Effector memory CD4-positive, alpha-beta T cell (primary cell): Measurements from ENCODE around the gene ZNF865.

Experiments
- DNase-seq, 3 donors: peaks; one replicate each; pipeline ENCODE4 v3.0.0-alpha.2; 2020
- H3K27ac ChIP-seq: 2 replicates; pipeline ENCODE4 v1.7.0; 2013; ENCODE audit warnings: mild to moderate bottlenecking, low read length, moderate library complexity; ENCODE audit not compliant: insufficient read depth, poor library complexity, severe bottlenecking
- H3K27me3 ChIP-seq: replicated peaks from 2 replicates; pipeline ENCODE4 v1.7.0; 2013; ENCODE audit warnings: mild to moderate bottlenecking, low read length; ENCODE audit not compliant: insufficient read depth, control insufficient read depth, poor library complexity, severe bottlenecking
- H3K36me3 ChIP-seq: 2 replicates; pipeline ENCODE4 v1.7.0; 2013; ENCODE audit warnings: mild to moderate bottlenecking, low read length, moderate library complexity; ENCODE audit not compliant: control insufficient read depth, insufficient read depth
- H3K4me1 ChIP-seq: 2 replicates; pipeline ENCODE4 v1.7.0; 2013; ENCODE audit warnings: low read length, mild to moderate bottlenecking; ENCODE audit not compliant: control insufficient read depth, insufficient read depth, poor library complexity, severe bottlenecking
- H3K4me3 ChIP-seq: 2 replicates; pipeline ENCODE4 v1.7.0; 2013; ENCODE audit warnings: low read length, low read depth, mild to moderate bottlenecking; ENCODE audit not compliant: insufficient read depth, poor library complexity, severe bottlenecking
- H3K9me3 ChIP-seq: 2 replicates; pipeline ENCODE4 v1.7.0; 2013; ENCODE audit warnings: mild to moderate bottlenecking, low read length, moderate library complexity; ENCODE audit not compliant: control insufficient read depth

The ZNF865 gene

DNA sequence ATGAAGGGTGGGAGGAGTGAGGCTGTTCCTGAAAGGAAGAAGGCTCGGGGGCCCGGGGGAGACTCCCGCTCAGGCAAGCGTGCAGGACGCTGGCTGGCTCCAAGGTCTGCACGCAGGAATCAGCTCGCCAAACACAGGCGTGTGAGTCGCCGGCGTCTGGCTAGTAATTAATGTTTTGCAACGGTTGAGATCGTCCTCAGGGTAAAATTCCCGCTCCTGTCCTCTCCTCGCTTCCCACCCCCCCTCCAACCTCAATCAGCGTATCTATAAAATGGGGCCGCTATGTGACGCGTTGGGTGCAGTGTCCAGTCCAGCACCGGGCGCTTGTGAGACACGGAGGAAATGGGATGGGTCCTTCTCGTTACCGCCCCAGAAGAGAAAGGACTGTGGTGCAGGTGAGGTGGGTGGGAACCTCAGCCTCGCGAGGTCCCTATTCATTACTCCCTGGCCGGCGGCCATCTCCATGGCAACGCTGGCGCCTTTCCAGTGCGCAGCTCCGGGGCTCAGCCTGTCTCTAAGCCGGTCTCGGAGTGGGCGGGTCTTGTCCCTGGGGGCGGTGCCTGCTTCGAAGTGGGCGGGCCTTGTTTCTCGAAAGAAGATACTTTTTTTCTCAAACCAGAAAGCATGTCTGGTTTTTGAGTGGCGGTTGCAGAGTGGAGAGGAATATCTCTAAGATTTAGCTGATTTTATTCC is 18.3 kb upstream of the ZNF865 start:
- H3K4me3 ChIP-seq: peak overlapping the region; percentile 54
- DNase-seq: peak; percentile 86 to 92 (median 90)
- H3K27me3 ChIP-seq: no peaks in the 10 kb centered on the region
- no peaks in the 10 kb centered on the region for H3K36me3 ChIP-seq
- peaks cover 19% of the 10 kb centered on the region for H3K4me1 ChIP-seq
- H3K27ac ChIP-seq: no peak overlapping the region
- H3K9me3 ChIP-seq: no peaks in the 10 kb centered on the region

DNA sequence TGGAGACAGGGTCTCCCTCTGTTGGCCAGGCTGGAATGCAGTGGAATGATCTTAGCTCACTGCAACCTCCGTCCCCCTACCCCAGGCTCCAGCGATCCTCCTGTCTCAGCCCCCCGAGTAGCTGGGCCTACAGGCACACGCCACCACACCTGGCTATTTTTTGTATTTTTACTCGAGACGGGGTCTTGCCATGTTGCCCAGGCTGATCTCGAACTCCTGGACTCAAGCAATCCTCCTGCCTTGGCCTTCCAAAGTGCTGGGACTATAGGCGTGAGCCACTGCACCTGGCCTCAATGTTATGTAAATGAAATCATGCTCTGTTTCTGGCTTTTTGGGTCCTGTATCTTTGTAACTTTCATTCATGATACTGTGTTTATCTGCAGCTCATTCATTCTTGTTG is 16.7 kb upstream of the ZNF865 start:
- H3K36me3 ChIP-seq: no peaks in the 10 kb centered on the region
- H3K4me3 ChIP-seq: no peak overlapping the region
- no peaks in the 10 kb centered on the region for H3K27me3 ChIP-seq
- H3K4me1 ChIP-seq: peaks cover 19% of the 10 kb centered on the region
- no peak overlapping the region for H3K27ac ChIP-seq
- no peaks in the 10 kb centered on the region for H3K9me3 ChIP-seq
- DNase-seq: no peak

DNA sequence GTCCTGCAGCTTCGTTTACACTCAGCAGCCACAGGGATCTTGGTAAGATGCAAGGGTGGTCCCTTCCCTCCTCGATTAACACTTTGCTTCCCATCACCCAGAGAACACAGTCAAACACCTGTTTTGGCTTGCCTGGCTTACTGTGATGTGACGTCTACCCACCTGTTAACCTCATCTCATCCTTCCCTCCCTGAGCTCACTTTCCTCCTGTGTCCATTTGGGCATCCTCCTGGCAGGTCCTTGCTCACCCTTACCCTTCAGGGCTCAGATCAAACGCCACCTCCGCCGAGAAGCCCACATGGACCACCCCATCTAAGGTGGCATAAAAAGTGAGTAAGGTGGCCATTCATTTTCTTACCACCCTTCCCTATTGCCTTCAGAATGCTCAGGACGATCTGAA is 15.3 kb upstream of the ZNF865 start:
- H3K36me3 ChIP-seq: peaks cover 5% of the 10 kb centered on the region
- peaks cover 19% of the 10 kb centered on the region for H3K4me1 ChIP-seq
- no peaks in the 10 kb centered on the region for H3K27me3 ChIP-seq
- no peak overlapping the region for H3K27ac ChIP-seq
- H3K4me3 ChIP-seq: no peak overlapping the region
- H3K9me3 ChIP-seq: no peaks in the 10 kb centered on the region
- DNase-seq: no peak

DNA sequence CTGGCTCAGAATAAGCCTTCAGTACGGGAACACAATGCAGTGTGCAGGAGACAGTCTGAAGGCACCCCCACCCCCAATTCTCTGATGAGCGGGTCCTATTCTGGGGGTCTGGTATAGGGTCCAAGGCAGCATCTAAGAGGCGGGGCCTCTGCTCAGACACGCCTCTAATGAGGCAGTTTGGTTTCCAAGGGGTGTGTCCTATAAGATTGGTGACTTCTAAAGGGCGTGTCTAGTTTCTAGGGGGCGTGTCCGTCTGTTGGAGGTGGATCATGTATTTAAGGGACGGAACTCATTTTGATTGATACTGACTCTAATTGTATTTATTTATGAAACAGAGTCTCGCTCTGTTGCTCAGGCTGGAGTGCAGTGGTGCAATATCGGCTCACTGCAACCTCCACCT is 14.8 kb upstream of the ZNF865 start:
- no peak for DNase-seq
- peaks cover 10% of the 10 kb centered on the region for H3K36me3 ChIP-seq
- no peaks in the 10 kb centered on the region for H3K9me3 ChIP-seq
- H3K4me3 ChIP-seq: no peak overlapping the region
- no peaks in the 10 kb centered on the region for H3K27me3 ChIP-seq
- peaks cover 17% of the 10 kb centered on the region for H3K4me1 ChIP-seq
- H3K27ac ChIP-seq: no peak overlapping the region

DNA sequence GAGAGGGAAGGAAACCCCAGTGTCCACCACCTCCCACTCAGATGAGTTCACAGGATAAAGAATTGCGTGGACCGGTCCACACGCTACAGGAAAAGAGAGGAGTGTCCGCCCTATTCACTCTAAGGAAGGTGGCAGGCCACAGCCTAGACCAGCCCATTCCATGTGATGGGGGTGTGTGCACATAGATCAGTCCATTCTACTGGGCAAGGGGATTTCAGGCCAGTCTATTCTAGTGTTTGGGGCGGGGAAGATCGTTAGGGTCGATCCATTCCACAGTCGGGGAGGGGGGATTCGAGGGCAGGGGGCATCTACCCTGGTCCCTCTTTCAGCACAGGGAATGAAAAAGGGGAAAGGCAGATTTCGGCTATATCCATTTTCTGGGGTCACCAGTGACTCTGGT is 13.9 kb upstream of the ZNF865 start:
- no peaks in the 10 kb centered on the region for H3K9me3 ChIP-seq
- H3K4me3 ChIP-seq: no peak overlapping the region
- no peak overlapping the region for H3K27ac ChIP-seq
- H3K36me3 ChIP-seq: peaks cover 10% of the 10 kb centered on the region
- DNase-seq: no peak
- H3K4me1 ChIP-seq: peaks cover 9% of the 10 kb centered on the region
- no peaks in the 10 kb centered on the region for H3K27me3 ChIP-seq

DNA sequence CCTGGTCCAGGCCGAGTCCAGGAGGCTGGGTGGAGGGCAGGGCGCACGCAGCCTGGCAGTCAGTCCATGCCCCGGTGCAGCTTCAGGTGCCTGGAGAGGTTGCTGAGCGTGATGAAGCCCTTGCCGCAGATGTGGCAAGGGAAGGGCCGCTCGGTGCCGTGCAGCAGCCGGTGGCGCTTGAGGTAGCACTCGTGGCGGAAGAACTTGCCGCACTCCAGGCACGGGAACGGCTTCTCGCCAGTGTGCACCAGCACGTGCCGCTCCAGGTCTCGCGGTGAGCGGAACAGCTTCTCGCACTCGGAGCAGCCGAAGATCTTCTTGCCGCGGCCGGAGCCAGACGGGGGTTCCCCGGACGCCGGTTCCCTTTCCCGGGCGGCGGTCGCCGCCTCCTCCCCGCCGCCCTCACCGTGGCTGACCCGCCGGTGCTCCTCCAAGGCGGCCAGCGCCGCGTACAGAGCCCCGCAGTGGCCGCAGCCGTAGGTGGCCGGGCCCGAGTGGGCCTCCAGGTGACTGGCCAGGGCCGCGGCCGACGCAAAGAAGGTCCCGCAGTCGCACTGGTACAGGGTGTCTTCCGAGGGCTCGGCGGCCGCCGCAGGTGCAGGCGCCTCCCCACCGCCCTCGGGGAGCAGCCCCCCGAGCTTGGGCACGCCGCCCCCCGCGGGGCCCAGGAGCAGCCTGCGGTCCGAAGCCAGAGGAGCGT is 12.9 kb upstream of the ZNF865 start:
- H3K36me3 ChIP-seq: peaks cover 10% of the 10 kb centered on the region
- H3K27me3 ChIP-seq: no peaks in the 10 kb centered on the region
- DNase-seq: no peak
- H3K4me3 ChIP-seq: no peak overlapping the region
- no peaks in the 10 kb centered on the region for H3K9me3 ChIP-seq
- H3K4me1 ChIP-seq: peaks cover 3% of the 10 kb centered on the region
- no peak overlapping the region for H3K27ac ChIP-seq

DNA sequence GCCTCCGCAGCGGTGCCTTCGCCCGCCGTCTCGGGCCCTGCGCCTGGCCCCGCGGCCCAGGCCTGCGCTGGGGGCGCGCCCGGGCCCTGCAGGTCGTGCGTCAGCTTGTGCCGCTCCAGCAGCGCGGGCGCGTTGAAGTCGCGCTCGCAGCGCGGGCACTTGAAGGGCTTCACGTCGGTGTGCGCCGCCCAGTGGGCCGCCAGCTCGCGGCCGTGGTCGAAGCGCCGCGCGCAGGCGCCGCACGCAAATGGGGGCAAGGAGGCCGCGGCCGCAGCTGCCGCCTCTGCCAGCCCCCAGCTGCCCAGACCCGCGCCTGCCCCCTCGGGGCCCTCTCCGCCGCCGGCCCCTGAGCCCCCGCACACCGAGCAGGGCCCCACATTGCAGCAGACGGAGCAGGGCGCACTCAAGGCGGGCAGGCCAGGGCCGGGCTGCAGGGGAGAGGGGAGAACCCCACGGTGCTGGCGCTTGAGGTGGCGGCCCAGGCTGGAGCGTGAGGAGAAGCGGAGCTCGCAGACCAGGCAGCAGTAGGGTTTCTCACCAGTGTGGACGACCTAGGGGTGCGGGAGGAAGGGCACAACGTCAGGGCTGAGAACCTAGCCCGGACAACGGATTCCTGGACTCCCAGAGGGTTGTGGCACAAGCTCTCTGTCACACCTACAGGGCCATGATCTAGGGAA is 12.2 kb upstream of the ZNF865 start:
- Histone ChIP-seq H3K4me3 (no peak overlapping the region), H3K27me3 (no peaks in the 10 kb centered on the region), H3K4me1 (no peaks in the 10 kb centered on the region), H3K27ac (no peak overlapping the region), H3K9me3 (no peaks in the 10 kb centered on the region), H3K36me3 (peaks cover 10% of the 10 kb centered on the region)
- DNase-seq: no peak

DNA sequence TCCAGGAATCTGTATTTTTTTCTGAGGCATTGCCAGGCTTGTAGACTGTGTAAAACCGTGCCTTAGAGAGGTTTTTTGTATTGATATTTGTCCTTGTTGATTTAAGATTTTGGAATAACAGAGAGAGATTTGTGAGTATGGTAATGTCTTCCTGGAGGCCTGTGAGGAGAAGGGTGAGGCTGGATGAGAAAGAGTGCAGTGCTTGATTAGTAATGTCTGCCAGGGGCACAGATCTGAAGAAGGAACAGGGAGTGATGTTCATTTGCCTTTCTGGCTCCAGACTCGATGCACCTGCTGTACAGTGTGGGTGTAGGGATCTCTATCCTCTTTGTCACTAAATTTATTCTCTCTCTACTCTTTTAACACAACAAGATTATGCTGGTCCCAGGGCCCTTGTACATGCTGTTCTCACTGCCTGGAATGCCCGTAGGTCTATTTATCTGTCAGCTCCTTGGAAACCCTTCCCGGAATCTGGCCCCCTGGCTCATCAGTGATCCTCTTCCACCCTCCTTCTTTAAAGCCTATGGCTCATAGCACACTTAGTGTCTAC is 10.4 kb upstream of the ZNF865 start:
- Histone ChIP-seq H3K4me3 (no peak overlapping the region), H3K9me3 (no peaks in the 10 kb centered on the region), H3K4me1 (no peaks in the 10 kb centered on the region), H3K36me3 (peaks cover 10% of the 10 kb centered on the region), H3K27me3 (no peaks in the 10 kb centered on the region), H3K27ac (no peak overlapping the region)
- no peak for DNase-seq

DNA sequence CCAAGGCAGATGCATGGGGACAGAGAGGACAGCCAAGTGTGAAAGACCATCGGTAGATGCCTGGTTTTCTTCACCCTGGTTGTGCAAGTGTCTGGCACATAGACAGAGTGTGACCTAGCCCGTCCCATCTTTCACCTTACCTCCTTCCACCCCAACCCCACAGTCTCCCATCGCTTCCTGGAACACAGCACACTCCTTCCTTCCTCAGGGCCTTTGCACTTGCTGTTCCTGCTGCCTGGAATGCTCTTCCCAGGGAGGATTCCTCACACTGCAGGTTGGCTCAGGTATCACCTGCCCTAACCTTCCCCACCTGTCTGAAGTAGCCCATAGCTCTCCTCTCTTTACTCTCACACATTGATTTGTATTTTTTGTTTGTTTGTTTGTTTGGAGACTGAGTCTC is 9.1 kb upstream of the ZNF865 start:
- peaks cover 10% of the 10 kb centered on the region for H3K36me3 ChIP-seq
- H3K4me3 ChIP-seq: no peak overlapping the region

DNA sequence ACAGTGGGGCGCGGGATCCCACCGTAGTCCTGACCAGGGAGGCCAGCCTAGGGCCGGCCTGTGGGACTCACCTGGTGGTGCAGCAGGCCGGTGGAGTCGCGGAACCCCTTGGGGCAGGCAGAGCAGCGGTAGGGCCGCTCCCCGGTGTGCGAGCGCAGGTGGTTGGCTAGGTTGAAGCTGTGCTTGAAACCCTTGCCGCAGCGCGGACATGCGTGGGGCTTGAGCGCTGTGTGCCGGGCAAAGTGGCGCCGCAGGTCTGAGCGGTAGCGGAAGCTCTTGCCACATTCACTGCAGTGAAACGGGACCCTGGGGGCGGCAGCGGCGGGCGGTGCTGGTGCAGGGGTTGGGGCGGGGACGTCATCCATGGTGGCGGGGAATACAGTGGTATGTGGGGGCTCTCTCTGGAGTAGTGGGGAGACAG is 7.9 kb upstream of the ZNF865 start:
- Histone ChIP-seq H3K27ac (no peak overlapping the region), H3K4me3 (no peak overlapping the region), H3K27me3 (no peaks in the 10 kb centered on the region), H3K9me3 (no peaks in the 10 kb centered on the region), H3K4me1 (peaks cover 7% of the 10 kb centered on the region), H3K36me3 (peaks cover 10% of the 10 kb centered on the region)
- DNase-seq: no peak

More for the DNA sequence above, 9.1 kb upstream of the ZNF865 start:
- no peak overlapping the region for H3K27ac ChIP-seq
- H3K4me1 ChIP-seq: peaks cover 7% of the 10 kb centered on the region
- no peaks in the 10 kb centered on the region for H3K27me3 ChIP-seq
- H3K9me3 ChIP-seq: no peaks in the 10 kb centered on the region
- no peak for DNase-seq
